ENCODE data around the gene AFF3. TPM values are rescaled to one million over a fixed set of nuclear protein-coding genes. Genes with fewer than 3 reads are reported as not detected.

Gene AFF3
- total RNA-seq, 2 donors from 2014 or later, result 9.9 to 20.1 TPM

DNA sequence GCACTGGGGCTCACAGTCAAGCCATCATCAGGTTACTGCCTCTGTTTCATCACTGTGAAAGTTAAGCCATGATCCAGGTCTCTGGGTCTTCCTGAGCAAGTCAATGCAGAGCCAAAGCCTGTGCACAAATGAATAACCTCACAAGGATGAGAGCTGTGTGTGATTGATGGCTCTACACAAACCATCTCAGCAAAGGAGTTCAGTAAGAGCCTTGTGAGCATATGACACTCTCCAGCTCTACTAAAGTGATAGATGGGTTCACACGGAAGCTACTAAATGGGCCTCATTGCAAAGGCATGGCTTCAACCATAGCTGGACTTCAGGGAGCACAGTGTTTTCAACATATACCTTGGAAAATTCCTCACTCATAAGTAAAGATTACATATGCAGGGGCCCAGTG lies 101.5 kb downstream of the AFF3 start:
- no peak for TF ChIP-seq CTCF (IDR thresholded peaks at IDR 0.05)
- no peaks in the 10 kb centered on the region for H3K4me1 ChIP-seq (ENCODE audit: control insufficient read depth in 1 of 2, low read depth in 2 of 2)
- no peak overlapping the region for H3K27ac ChIP-seq
- H3K9me3 ChIP-seq, result no peaks in the 10 kb centered on the region
- DNase-seq (ENCODE audit: low spot score) (no peak), ATAC-seq (ENCODE audit: insufficient number of reproducible peaks, low FRiP score, low read depth) (no peak)
- H3K36me3 ChIP-seq, result no peaks in the 10 kb centered on the region
- H3K4me3 ChIP-seq, result no peak overlapping the region
- H3K27me3 ChIP-seq (replicated peaks; ENCODE audit: insufficient read depth), result no peaks in the 10 kb centered on the region

DNA sequence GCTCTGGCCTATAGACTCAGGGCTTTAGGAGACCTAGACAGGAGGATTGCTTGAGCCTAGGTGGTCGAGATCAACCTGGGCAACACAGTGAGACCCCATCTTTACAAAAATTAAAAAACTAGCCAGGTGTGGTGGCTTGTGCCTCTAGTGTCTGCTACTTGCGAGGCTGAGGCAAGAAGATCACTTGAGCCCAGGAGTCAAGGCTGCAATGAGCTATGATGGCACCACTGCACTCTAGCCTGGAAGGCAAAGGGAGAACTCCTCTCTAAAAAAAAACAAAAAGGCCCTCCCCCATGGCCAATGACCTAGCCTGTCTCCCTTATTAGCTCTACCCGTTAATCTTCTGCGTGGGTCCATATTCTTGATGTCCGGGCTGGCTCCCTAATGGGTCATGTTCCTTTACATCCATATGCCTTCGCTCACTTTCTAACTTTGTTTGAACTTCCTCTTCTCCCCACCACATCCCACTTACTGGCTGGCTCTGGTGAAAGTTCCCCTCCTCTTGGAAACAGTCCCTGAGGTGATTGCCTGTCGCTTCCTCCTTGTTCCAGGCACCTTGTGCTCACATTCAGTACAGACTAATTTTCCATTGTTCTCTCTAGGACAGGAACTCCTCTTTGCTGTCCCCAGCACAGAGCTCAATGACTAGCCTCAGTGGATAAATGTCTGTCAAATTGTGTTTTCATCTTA lies 103.0 kb downstream of the AFF3 start:
- Histone ChIP-seq H3K27ac (no peak overlapping the region), H3K36me3 (no peaks in the 10 kb centered on the region), H3K27me3 (replicated peaks; ENCODE audit: insufficient read depth) (no peaks in the 10 kb centered on the region), H3K4me3 (no peak overlapping the region), H3K9me3 (no peaks in the 10 kb centered on the region), H3K4me1 (ENCODE audit: control insufficient read depth in 1 of 2, low read depth in 2 of 2) (no peaks in the 10 kb centered on the region)
- TF ChIP-seq CTCF (IDR thresholded peaks at IDR 0.05), result no peak
- no peak for DNase-seq (ENCODE audit: low spot score)
- ATAC-seq (ENCODE audit: insufficient number of reproducible peaks, low FRiP score, low read depth), result no peak

DNA sequence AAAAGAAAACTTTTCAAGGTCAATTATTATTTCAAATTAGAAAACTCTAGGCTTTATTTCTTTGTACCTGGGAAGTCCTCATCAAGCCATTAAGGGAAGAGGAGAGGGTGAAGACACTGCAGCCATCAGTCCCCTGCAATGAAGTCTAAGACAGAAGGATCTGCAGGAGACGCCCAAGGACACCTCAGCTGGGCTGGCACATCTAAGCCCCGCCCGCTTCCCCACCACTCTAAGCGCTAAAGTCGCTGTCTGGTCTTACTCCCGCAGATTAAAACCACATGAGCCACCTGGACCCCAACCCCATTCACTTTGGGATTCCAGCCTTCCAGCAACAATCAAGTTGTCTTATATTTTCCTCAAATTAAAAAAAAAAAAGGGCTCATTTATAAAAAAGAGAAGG lies 104.4 kb downstream of the AFF3 start:
- DNase-seq (ENCODE audit: low spot score), result no peak
- no peak for ATAC-seq (ENCODE audit: insufficient number of reproducible peaks, low FRiP score, low read depth)

DNA sequence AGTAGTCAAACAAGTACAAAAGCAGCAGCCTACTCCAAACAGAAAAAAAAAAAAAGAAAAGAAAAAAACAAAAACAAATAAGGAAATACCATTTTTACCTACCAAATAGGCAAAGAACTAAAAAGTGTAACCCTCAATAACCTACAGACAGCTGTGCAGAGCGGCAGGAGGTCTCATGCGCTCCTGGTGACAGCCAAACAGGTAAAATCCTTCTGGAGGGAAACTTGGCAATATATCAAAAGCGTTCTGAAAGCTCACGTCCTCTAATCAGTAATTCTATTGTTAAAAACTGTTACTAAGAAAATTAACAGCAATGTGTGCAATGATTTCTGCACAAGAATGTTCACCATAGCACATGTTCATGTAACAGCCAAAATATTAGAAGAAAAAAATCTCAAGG lies 105.6 kb downstream of the AFF3 start:
- Histone ChIP-seq H3K27ac (no peak overlapping the region), H3K4me1 (ENCODE audit: control insufficient read depth in 1 of 2, low read depth in 2 of 2) (no peaks in the 10 kb centered on the region), H3K36me3 (no peaks in the 10 kb centered on the region), H3K4me3 (no peak overlapping the region), H3K9me3 (no peaks in the 10 kb centered on the region), H3K27me3 (replicated peaks; ENCODE audit: insufficient read depth) (no peaks in the 10 kb centered on the region)
- no peak for TF ChIP-seq CTCF (IDR thresholded peaks at IDR 0.05)
- ATAC-seq (ENCODE audit: insufficient number of reproducible peaks, low FRiP score, low read depth), result no peak
- no peak for DNase-seq (ENCODE audit: low spot score)

More for the DNA sequence above, 104.4 kb downstream of the AFF3 start:
- H3K36me3 ChIP-seq, result no peaks in the 10 kb centered on the region
- no peaks in the 10 kb centered on the region for H3K27me3 ChIP-seq (replicated peaks; ENCODE audit: insufficient read depth)
- H3K27ac ChIP-seq, result no peak overlapping the region
- no peak overlapping the region for H3K4me3 ChIP-seq
- H3K4me1 ChIP-seq (ENCODE audit: control insufficient read depth in 1 of 2, low read depth in 2 of 2), result no peaks in the 10 kb centered on the region
- H3K9me3 ChIP-seq, result no peaks in the 10 kb centered on the region
- no peak for TF ChIP-seq CTCF (IDR thresholded peaks at IDR 0.05)

DNA sequence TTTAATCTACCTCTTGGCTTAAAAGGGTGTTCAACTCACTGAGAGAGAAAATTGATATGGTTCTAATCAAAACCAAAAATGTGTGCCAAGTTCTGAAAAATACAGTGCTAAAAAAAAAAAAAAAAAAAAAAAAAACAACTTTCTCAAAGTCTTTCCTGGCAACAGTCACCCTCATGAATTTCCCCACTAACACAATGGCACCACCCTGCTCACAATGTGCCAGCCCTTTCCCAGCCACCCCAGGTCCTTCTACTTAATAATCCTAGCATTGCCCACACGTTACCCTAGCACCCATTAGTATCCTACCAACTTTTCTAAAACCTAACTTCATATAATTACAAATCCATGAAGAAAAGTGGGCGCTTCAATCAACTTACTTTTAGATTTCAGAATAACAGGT lies 106.4 kb downstream of the AFF3 start:
- no peaks in the 10 kb centered on the region for H3K9me3 ChIP-seq
- H3K4me1 ChIP-seq (ENCODE audit: control insufficient read depth in 1 of 2, low read depth in 2 of 2), result no peaks in the 10 kb centered on the region
- no peaks in the 10 kb centered on the region for H3K36me3 ChIP-seq
- ATAC-seq (ENCODE audit: insufficient number of reproducible peaks, low FRiP score, low read depth) (no peak), DNase-seq (ENCODE audit: low spot score) (no peak)
- H3K27me3 ChIP-seq (replicated peaks; ENCODE audit: insufficient read depth), result no peaks in the 10 kb centered on the region
- no peak for TF ChIP-seq CTCF (IDR thresholded peaks at IDR 0.05)
- no peak overlapping the region for H3K4me3 ChIP-seq
- H3K27ac ChIP-seq, result no peak overlapping the region
